Activated T-cell treated with anti-CD3 and anti-CD28 coated beads for 1 hour (primary cell): Measurements from ENCODE around the gene DMD.
"Not testable (repeated sequence)": the region's sequence is repeated elsewhere in the genome, so short reads cannot be mapped to it uniquely, and the experiment has no call there.

ENCODE experiments used
- DNase-seq: peaks from one replicate; pipeline ENCODE4 v3.0.0-alpha.2; 2020; ENCODE audit warnings: low read depth

Gene DMD

DNA sequence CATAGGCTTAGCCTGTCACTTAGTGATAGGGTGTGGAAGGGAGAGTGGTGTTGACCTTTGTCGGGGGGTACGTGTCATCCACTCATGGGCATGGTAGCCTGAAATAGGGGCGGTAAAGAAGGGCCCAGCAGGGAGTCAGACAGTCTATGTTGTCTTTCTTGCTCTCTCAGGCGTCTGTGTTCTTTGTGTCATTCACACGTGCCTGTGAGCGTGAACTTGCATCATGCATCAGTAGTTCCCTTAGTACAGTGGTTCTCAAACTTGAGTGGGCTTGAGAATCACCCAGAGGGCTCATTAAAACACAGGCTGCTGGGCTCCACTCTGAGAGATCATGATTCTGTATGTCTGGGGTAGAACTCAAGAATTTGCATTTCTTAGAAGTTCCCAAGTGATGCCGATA is 1688.6 kb downstream of the DMD start:
- no peak for DNase-seq

DNA sequence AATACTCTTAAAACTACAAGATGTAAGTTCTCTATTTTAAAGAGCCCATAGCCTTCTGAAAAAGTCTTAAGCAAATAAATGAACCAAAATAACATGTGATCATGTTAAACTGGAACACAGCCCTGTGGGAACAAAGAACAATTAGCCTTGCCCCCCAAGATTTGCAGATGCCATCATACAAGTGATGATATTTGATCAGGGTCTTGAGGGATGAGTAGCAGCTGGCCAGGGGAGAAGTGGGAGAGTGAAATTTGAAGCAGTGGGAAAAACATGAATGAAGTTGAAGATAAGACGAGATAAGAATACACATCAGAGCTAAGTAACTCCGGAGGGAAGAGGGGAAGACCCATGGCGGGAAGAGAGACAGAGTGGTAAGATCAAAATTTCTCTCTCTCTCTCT is 1689.4 kb downstream of the DMD start:
- no peak for DNase-seq

DNA sequence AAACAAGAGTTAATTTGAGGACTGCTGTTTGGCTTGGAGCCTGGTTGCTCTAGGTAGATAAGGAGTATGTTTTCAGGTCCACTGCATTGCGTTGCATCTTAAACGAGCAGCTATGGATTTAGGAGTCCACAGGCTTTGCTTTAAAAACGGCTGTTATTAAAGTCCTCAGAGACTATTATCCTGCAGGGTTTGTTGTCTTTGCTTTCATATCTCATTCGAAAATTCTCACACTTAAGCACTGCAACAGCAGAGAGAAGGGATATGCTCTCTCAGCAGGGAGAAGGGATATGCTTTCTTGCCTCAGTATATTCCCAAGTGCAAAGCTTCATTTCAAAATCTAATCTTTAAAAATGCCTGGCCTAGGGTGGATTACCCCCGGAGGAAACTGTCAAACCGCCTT is 1694.8 kb downstream of the DMD start:
- DNase-seq = no peak

DNA sequence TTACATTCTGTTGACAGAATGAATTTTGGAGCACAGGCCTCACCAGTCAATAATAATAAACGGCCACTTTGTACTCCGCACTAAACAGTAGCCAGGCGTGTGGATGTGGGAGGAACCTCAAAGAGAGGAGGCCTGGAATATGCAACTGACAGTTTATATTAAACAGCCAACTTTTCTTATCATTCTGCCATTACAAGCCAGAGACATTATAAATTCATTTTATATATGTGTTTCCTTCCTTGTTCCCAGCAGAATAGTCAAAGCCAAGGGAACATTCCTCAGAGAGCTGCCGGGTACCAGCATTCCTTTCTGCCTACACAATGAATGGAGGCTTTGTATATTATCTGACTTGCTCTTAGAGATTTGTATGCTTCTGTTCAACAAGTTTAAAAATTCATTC is 1703.0 kb downstream of the DMD start:
- no peak for DNase-seq

DNA sequence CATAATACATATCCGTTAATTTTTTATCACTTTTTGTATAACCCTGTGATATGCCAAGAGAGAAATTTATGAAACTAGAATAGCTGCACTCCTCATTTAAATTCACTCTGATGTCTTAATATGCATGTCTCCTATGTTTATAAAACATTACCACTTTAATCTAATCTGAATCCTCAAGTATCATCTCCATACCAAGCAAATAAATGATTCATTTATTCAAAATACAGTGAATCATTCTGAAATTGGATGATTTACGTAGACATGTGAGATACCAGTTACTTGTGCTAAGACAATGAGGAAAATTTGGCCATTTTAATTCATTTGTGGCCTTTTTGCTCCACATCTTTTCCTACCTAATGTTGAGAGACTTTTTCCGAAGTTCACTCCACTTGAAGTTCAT is 1704.4 kb downstream of the DMD start:
- no peak for DNase-seq

DNA sequence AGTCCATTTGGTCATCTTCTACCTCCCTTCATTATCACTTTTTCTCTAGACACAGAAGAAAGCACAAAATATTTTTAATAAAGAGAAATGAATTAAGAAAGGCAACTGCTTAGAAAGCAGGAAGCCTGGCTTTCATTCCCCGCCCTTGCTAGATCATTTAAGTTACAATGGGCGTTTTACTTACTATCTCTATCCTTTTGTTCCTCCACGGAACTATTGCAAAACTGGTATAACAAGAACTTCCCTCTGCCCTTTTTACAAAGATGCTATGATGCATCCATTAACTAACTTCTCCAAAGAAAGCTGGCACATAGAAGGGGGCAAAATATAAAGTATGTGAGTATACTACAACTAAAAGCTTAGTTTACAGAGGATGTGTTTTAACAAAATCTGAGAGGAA is 1705.0 kb downstream of the DMD start:
- DNase-seq = no peak

DNA sequence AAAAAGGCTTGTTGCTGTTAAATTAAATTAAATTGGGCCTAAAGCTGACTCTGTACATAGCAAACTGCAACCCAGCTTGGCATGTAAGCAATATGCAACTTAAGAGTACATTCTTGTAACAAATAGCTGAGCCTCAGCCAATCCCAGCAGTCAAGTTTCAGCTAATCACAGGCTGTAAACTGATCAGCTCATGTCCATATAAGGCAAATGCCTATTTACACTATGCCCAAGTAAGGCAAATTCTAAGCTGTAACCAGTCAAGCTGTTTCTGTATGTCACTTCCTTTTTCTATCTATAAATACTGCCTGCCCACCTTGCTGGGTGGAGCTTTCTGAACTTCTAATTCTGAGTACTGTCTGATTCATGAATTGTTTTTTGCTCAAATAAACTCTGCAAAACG is 1710.4 kb downstream of the DMD start:
- no peak for DNase-seq

DNA sequence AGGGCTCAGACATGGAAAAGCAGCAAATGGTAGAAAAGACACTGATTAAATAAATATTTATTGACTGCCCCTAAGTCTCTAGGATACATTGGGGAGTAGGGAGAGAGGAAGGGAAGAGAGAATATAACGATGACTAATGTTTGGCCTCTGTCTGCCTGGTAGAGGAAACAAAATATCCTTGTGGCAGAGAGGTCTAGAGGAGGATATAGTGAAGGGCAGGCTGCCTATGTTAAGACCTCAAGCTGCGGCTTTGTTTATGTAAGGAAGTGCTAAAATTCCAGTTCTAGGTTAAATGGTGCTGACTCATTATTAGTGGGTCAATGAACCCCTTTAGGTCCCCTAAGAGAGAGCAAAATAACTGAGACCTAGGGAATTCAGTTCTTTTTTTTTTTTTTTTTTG is 1712.2 kb downstream of the DMD start:
- DNase-seq = no peak

DNA sequence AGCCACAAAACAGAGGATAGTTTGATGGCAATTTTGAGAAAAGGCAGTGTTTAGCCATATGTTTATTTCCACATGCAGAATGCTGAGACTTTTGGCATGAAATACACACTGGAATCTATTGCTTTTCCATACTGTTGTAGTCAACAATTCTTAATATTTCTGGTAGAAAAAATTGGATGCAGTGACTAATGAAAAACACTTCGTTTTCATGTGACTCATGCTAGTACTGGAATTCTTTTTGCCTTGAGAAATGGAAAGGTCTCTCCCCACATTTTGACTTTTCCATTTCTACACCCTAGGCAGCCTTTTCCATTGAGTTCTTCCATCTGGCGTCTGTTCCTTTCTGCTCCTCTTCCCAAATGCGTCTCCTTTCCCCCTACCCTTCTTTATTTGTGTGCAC is 1714.3 kb downstream of the DMD start:
- no peak for DNase-seq

DNA sequence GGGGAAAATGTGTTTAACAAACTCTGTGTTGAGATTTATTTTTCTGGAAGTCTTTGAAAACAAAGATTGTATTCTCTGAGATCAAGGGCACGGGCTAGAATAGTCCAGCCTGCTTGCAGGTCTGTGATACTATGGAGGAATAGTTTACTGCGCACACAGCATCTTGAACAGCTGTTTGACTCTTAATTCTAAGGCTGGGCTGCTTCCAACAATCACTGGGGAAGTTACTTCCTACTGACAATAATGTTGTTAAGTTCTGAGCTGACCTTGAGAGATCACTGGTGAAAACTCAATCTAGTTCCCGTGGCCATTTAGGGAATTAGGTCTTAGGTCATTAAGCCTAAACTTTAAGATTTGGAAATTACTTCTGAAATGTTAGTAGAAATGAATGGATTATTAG is 1723.4 kb downstream of the DMD start:
- DNase-seq = no peak

DNA sequence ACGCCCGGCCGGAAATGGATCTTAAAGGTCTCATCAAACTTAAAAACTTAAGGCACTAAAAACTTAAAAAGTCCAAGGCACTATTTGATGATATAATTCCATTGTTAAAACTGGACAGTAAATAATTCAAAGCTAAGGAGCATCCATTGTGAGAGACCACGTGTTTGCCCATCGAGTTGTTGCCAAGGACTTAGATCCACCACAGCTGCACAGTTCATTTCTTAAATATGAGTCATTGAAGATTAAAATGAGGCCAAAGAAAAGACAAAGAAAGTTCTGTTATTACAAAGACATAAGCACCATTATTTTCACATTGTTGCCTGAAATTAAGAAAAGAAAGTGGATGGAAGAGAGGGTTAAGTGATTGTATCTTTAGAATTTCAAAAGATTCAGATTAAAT is 1728.0 kb downstream of the DMD start:
- no peak for DNase-seq

DNA sequence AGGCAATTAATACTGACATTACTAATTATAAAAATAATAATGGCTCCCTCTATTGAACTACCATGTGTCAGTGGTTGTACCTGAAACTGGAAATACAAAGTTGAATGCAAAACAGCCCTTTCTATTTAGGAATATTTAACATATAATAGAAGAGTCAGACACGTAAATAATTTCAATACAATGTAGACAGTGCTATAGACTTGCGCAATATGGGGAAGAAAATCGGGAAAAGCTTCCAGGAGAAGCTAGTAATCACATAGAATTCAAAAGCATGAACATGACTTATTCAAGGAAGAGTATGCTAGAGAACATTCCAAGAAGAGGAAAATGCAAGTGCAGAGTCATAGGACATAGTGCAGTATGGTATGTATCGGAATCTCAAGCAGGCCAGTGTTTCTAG is 1730.7 kb downstream of the DMD start:
- DNase-seq = no peak

DNA sequence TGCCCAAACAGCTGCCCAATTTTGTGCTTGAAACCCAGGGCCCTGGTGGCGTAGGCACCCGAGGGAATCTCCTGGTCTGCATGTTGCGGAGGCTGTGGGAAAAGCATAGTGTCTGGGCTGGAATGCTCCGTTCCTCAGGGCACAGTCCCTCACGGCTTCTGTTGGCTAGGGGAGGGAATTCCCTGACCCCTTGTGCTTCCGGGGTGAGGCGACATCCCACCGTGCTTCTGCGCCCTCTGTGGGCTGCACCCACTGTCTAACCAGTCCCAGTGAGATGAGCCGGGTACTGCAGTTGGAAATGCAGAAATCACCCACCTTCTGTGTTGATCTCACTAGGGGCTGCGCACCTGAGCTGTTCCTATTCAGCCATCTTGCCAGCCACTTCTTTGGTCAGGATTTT is 1740.1 kb downstream of the DMD start:
- DNase-seq = no peak

DNA sequence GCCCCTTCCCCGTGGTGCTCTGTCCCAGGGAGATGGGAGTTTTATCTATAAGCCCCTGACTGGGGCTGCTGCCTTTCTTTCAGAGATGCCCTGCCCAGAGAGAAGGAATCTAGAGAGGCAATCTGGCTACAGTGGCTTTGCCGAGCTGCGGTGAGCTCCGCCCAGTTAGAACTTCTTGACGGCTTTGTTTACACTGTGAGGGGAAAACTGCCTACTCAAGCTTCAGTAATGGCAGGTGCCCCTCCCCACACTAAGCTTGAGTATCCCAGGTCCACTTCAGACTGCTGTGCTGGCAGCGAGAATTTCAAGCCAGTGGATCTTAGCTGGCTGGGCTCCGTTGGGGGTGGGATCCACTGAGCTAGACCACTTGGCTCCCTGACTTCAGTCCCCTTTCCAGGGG is 1740.6 kb downstream of the DMD start:
- not testable (repeated sequence) for DNase-seq

DNA sequence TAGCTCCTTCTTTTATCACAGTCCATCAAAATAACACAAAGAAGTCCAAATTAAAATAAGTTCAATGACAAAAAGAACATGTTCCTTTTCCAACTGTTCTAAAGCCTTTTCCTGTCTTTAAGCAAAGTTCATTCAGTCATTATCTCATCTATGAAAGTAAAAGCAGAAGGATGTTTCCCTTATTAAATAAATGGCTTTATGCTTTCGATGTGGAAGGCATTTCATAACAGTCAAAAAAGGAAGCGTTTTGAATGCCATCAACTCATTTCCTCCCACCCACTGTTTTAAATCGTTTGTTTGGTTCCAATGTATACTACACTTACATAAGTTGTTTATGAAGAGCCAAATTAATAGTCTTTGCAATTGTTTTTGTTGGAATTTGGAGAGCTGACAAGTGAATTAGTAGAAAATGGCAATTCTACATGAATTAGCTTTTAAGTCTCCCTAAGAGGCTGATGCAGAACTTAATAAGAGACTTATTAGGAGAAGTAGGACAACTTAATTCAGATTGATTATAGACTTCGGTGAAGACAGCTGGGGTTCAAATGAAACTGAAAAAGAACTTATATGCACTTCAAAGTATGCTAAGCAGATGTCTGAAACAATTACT is 1746.9 kb downstream of the DMD start:
- no peak for DNase-seq

DNA sequence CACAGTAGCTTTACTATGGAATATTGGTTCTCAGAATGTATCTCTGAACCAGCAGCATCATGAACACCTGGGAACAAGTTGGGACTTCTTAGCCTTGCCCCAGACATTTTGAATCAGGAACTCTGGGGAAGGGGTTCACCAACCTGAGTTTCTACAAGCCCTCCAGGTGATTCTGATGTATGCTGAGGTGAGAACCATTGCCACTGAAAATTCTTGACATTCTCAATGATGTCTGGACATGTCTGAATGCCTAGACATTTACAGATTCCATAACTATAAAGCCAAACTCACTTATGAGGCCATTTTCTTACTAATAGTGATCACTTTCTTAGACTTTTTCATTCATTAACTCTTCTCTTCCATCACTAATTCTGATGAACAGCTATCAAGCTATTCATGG is 1750.1 kb downstream of the DMD start:
- no peak for DNase-seq

DNA sequence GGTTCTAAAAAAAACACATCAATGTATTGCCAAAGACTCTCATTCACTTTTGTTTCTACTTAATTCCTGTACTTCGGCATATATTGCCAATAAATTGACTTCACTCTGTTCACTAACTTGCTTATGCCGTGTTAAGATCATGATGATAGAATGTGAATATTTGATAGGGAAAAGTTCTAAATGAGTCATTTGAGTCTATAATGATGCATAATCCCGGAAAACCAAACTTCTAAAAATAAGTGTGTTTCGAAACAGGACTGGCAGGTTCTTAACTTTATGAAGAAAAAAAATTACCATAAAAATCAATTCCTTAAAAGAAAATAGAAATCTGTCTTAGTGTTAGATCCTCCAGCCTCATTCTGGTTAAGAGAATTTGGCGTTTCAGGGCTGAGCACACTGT is 1752.0 kb downstream of the DMD start:
- DNase-seq = no peak

DNA sequence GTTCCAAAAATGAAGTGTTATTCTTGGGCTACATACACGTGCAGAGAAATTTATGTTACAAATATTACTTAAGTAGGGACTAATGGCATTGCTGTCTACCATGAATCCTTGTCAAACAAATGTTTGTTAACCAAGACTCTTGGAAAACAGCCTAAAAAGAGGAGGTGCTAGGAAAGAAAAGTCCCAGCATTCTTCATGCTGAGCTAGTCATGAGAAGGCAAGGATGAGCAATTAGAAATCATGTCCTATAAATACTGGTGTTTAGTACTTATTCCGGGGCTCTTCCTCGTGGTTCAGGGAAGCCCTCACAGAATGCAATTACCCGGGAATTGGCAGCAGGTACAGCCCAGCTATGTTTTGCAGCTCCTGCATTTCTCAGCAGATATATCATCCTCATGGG is 1761.4 kb downstream of the DMD start:
- DNase-seq = no peak

DNA sequence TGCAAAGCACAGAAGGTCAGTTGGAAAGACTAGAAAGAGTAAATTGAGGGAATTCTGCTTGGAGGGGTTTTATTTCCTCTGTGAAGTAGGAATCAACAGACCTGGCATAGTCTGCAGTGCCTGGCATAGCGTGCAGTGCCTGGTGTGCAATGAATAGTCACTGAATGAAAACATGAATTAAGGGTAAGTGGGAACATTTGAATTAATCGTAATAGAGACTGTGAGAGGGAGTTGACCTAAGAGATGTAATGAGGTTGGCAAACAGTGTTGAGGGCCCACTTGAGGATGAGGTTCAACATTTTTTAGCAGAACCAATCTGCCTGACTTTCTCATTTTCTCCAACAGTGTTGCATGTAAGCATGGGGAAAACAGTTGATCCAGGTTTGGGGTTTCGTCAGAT is 1762.3 kb downstream of the DMD start:
- DNase-seq = no peak

DNA sequence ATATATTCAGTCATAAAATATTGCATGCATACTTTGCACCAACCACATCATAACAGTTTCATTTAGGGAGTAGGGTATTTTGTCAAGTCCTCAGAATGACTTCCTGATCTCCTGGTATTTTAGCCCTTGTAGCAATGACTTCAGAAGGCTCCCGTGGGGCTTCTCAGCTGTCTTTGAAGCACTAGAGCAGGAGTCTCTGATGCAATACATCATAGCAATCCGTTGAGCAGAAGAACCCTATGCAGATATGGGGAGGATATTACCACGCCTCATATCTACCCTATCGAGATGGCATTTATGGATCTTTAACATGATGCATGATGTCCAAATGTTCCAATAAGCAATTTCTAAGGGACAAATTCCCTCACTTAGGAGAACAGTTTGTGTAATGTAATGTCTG is 1765.8 kb downstream of the DMD start:
- DNase-seq = no peak

DNA sequence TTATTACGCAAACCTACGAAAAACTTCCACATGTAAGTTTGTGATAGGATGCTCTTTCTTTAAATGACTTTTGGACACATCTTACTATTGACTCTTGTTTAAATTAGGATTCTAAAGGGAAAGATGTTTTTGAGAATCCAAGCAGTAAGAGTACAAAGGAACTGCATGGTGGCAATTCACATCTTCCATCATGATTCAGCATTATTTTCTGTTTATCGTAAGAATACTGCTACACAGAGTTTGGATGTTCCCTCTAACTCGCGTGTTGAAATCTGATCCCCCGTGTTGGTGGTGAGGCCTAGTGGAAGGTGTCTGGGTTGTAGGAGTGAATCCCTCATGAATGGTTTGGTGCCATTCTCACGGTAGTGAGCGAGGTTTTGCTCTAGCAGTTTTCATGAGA is 1767.7 kb downstream of the DMD start:
- DNase-seq = no peak

DNA sequence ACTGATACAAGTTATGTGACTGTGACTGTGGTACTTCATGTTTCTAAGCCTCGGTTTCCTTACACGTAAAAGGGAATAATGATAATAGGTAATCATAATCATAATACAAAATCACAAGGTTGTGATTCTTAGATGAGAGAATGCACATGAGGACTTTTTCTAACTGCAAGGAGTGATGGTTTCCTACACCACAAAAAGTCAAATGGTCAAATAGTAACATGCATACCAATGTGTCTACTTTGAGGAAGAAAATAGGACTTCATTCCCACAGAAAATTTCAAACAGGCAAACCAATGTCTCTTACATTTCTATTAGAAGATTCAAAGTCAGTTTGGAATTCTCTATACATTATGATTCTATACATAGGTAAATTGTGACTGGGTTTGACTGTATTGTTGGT is 1770.8 kb downstream of the DMD start:
- DNase-seq = no peak

DNA sequence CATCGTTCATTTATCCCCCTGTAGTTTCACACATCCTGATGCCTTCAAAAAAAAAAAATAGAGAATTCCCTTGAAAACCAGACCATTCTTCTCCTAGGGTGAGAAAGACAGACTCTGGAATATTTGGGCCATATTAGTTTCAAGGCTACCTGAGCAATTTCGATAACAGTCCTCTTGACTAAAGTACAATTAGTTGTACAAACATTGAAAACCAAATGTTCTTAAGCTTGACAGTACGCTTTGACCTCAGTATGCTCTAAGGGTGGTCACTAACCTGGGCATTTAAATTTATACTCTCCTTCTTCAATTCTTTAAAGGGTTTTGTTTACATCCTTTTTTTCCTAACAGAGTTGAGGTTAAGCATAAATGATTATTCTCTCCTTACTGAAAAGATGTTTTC is 1774.9 kb downstream of the DMD start:
- DNase-seq = no peak

DNA sequence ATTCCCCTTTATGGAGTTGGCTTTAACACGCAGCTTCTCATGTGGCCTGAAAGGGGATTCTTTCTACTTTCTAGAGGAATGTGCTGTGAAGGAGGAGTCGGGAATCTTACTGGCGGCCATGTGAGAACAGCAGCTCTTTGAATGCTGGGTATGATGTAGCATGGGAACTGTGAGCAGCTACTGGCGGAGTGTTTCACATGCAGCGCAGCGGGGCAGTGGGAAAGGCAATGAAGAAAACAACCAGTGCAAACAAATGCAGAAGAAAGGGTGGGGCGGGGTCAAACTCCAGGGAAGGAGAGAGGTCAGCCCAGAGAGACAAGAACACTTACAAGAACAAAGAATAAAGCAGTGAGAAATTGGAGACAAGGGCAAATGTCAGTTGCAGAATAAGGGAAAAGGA is 1775.8 kb downstream of the DMD start:
- DNase-seq = no peak

DNA sequence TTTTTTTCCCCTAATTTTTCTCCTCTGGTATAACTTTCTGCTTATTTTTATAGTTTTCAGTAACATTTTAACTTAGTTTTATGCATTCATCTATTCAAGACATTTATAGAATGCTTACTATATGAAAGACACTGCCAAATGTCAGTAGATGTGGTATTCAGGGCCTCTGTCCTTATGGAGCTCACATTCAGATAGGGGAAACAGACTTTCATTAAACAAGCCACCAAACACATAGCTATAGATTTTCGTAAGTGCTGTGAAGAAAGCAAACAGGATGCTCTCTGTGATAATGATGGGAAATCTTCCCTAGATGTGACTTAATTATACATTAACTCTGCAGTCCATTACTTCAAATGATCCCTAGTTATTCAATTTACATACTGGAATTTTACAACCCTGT is 1777.5 kb downstream of the DMD start:
- no peak for DNase-seq
